GM21737 (cell line): Measurements from ENCODE around the gene GFY.

ENCODE experiments used
- ATAC-seq: cut with Tn5 transposase; IDR thresholded peaks from one replicate; pipeline ENCODE4 v1.9.1; 2021; ENCODE audit warnings: mild to moderate bottlenecking, moderate library complexity; ENCODE audit not compliant: unreplicated experiment

The GFY gene, protein sequence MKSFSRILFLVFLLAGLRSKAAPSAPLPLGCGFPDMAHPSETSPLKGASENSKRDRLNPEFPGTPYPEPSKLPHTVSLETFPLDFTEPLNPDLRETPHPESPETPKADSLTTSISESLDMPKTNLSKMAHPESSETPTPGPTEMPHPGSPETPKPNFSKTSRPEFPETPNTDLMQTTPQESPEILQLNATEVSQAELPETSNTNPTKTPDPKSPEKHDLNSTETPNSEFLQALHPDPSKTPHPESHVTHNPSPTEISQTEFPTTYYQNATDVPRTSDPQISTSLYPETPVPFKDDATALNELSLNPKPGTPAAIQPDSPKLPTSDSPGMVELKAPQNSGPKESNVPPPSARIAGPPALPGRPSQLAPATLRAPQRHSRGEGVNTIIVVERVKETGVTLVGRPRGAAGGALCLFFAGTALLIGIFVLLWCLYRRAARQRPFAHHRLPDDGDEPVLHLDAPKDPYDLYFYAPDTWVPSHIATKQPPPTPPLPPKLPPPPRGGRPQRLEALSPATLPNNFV

DNA sequence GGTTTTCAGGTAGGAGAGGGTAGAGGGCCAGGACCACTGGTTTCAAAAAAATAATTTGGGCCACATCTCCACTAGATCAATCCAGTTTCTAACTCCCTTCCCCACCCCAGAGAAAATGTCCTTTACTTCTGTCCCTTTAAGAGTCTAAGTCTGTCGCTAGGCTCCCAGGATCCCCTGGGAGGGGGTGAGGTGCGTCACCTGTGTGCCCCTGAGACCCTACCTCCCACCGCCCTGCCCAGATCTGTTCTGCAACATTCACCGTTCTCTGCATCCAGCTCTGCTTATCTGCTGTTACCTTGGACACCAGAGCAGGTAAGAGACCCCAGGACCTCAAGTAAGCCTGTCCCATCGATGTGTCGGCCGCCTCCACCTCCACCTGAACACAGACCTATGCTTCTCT lies at the start of gene GFY:
Gene GFY (plus strand): TSS at position 211 of the 400 bp plus-strand sequence. CDS start 1,043 bp downstream, outside the sequence.
- ATAC-seq: no peak

DNA sequence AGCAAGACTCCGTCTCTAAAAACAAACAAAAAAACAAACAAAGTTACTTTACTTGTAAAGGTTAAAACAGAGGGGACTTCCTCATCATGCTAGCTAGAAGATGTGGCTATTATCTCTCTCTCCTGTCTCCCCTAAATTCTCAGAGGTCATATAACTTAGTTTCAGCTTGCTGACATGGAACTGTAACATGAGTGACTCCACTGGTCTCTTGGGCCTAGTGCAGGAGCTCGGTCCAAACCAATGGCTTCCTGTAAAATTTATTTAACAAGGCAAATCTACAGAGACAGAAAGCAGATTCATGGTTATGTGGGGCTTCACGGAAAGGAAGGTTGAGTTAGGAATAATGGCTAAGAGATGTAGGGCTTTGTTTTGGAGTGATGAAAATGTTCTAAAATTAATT lies 46.7 kb upstream of the GFY start:
- no peak for ATAC-seq

DNA sequence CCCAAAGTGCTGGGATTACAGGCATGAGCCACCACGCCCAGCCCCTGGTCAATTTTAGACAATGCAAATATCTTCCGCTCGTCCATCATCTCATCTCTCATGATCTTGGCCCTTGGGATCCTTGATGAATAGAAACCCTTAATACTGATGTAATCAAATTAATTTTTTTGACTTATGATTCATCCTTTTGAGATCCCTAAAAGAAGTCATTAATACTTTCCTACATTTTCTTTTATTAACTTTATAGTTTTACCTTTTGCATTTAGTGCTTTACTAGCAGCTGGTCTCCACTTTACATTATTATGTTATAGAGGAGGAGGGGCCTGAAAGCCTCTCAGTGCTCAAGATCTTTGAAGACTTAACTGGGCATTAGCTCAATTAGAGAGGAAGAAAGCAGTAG lies 44.8 kb upstream of the GFY start:
- ATAC-seq: no peak

DNA sequence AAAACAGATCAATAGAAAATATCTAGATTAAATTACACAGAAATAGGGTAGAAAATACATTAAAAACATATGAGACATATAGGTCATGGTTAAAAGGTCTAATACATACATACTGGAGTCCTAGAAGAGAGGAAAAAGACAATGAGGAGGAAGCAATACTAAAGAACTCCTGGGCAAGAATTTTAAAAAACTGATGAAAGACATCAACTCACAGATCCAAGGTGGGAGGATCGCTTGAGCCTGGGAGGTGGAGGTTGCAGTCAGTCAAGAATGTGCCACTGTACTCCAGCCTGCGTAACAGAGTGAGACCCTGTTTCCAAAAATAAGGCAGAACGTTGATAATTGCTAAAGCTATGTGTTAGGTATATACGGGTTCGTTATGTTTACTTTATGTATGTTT lies 42.5 kb upstream of the GFY start:
- ATAC-seq: no peak

DNA sequence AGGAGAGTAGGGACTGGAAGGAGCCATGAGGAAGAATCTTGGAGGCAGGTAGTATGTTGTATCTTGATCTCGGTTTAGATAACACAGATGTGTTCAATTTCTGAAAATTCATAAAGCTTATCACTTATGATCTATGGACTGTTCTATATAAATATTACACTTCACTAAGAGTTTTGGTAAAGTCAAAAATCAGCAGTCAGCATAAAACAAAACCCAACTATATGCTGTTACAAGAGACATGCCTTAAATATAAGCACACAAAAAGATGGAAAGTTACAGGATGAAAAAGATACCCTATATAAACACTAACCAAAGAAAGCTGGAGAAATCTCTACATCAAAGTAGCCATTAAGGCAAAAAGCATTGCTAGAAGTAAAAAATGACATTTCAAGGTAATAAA lies 41.6 kb upstream of the GFY start:
- no peak for ATAC-seq

DNA sequence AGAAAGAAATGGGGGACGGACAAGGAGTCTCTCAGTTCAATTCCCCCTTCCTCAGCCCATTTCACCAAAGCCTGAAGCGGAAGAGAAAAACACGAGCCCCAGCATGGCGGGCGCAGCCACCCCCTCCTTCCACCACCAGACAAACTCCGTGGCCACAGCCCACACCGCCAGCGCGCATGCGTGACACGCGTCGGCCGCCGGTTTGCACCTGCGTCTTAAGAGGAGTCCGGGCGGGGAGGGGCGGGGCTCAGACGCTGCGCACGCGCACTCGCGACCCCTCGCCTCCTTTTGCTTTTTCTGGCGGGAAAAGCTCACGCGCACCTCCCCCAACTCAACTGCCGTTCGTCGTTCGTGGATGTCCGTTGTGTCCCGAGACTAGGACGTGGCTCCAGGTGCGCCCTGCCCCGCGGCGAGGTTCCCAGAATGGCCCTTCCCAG lies 37.2 kb upstream of the GFY start, which contains the start of gene KASH5:
Gene KASH5 (plus strand): TSS at position 314 of the 437 bp plus-strand sequence. CDS start 2,635 bp downstream, outside the sequence.
- ATAC-seq: no peak

DNA sequence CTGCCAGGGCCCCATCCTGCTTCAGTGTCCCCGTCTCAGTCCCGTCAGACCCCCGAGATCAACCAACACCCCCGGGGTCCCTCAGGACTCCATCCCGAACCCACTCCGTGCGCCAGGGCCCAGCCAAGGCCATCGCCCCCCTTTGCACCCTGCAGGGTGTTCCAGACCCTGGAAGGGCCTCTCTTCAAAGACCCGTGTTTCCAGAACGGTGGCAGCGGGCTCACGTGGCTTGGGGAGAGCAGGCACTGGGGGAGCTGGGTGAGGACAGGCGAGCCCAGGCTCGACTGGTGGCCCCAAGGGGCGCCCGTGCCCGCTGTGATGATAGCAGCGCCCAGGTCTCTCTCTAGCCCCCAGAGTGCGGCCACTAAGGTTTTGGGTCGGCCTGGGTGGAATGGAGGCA lies 35.8 kb upstream of the GFY start:
- ATAC-seq: no peak

DNA sequence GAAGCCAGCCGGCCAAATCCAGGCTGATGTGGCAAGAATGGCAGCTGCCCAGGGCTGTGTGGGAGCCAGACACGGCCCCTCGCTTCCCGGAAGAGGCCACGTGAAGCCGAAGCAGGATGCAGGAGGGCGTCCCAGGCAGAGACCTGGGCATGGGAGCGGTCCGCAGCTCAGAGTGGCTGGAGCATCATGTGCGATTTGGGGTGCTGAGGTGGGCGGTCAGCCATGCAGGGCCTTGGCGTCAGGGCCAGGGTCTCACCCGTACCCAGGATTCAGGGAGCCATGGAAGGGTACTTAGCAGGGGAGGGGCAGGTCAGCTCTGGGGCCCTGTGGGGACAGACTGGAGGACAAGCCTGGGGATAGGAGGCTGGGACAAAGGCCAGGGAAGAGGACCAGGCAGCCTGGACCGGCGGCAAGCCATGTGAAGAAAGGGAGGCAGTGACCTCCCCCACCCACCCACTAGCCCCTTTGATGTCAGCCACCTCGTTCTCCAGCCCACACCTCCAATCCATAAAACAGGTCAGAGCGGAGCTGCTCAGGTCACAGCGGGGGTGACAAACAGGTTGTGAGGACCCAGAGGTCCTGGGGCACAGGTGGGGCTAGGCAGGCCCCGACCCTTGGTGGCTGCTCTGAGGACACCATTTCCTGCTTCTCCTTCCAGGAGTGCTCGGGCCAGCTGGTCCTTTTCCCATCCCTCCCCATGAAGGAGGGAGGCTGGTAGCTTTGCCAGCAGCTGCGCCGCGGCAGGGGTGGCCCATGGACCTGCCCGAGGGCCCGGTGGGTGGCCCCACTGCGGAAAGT lies 34.9 kb upstream of the GFY start:
- no peak for ATAC-seq

DNA sequence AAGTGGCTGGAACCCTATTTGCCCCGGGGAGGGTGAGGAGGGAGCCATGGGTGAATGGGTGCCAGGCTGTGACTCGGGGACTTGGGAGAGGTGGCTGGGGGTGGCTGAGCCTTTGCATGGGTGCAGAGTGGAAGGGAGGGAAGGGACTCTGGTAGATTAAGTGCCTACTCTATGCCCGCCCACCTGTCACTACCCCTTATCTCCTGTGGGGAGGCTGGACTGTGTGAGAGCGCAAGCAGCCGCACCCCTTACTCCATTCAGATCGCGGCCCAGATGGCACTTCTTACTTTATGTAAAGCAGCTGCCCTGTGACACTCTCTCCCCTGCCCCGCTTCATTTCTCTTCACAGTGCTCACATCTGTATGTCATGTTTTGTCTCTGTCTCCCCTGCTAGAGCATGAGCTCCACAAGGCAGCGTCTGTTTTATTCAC lies 34.2 kb upstream of the GFY start:
- ATAC-seq: no peak

DNA sequence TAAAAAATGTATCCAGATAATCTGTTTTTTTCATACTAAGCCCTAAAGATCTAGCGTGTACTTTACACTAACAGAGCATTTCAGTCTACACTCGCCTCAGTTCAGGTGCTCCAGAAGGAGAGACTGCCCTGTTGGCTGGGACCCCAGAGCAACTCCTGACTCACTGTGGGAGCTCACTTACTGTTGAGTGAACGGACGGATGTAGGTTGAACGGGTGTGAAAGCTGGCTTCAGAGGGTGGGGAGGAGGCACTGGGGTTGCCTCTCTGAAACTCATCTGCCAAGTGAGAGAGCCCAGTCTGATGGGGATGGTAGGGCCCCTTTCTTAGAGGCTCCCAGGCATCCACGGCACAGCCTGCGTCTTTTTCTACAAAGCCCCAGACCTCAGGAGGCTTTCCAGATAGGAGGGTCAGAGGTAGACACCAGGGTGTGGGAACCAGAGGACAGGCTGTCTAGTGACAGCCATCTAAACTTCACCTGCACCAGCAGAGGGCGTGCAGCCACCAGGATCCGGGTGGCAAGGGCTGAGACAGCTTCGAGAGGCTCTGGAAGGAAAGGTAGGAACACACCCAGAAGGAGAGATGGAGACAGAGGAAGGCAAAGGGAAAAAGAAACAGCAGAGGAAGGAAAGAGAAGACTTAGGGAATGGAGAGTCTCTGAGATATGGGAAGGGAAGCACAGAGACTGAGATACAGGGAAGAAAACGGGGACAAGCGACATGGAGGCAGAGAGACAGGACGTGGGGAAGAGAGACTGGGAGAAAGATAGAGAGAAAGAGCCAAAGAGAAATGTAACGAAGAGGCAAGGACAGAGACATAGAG lies 33.4 kb upstream of the GFY start:
- no peak for ATAC-seq

DNA sequence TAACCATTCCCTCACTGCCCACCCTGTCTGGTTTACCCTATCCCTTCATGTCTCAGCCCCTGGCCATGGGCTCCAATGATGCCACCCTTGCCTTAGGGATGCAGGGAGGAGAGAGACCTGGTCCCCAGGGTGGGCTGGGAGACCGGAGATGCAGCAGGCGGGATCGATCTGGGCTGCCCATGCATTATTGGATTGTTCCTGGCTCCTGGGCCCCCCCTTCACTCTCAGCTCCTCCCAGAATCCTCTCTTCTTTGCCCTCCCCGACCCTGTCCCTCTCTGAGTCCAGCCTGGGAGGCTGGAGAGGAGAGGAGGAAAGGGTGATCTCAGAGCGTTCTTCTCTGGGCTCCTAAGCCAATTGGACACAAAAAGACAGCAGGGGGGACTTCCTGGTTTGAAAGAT lies 31.3 kb upstream of the GFY start:
- ATAC-seq: no peak

DNA sequence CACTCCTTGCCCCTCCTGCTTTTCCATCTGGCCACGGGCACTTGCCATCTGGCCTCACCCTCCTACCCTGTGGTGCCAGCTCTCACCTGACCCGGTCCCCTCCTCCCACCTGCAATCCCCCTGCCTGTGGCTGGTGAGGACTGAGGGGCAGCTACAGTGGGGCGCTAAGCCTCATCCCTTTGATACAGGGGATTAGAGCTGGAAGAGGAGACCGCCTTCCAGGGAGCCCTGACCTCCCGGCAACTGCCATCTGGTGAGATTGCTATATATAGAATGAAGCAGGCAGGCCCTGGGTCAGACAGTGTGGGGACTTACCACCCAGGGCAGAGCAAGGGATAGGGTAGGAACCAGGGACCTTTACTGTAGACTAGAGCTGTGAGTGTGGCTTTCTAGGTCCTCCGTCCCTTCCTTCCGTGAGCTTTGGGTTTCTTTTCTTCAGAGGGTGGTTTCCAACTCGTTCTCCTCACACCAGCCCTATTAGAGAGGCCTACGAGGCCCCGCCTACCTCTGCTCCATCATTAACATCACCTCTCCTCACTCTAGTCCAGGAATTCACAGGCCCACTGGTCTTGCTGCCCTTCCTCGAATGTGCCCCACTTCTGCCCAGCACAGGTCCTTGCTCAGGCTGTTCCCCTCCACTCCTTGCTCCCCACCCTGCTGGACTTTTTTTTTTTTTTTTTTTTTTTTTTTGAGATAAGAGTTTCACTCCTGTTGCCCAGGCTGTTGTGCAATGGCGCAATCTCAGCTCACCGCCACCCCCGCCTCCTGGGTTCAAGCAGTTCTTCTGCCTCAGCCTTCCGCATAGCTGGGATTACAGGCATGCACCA lies 29.4 kb upstream of the GFY start:
- no peak for ATAC-seq

DNA sequence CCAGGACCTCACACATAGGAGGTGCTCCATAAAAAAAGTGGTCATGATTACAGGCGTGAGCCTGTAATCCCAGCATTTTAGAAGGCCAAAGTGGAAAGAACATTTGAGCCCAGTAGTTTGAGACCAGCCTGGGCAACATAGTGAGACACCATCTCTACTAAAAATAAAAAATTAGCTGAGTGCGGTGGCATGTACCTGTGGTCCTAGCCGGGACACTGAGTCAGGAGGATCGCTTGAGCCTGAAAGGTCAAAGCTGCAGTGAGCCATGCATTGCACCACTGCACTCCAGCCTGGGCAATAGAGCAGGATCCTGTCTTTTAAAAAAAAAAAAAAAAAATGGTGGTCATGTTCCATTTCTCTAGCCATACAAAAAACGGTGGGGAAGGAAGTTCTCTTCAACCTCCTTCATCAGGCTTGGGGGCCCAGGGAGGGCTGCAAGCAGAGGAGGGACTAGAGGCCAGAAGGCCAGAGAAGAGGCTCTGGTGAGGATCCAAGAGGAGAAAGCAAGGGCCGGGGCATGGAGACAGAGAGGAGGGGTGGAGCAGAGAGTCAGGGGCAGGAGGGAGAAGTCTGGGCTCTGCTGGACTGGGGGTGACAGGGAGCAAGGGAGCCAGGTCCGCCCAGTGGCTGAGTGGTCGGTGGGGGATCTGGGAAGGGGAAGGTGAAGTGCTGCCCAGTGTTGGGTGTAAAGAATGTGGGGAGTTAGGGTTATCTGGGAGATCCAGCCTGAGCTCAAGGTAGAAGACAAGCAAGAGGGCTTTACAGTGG lies 28.3 kb upstream of the GFY start:
- no peak for ATAC-seq

DNA sequence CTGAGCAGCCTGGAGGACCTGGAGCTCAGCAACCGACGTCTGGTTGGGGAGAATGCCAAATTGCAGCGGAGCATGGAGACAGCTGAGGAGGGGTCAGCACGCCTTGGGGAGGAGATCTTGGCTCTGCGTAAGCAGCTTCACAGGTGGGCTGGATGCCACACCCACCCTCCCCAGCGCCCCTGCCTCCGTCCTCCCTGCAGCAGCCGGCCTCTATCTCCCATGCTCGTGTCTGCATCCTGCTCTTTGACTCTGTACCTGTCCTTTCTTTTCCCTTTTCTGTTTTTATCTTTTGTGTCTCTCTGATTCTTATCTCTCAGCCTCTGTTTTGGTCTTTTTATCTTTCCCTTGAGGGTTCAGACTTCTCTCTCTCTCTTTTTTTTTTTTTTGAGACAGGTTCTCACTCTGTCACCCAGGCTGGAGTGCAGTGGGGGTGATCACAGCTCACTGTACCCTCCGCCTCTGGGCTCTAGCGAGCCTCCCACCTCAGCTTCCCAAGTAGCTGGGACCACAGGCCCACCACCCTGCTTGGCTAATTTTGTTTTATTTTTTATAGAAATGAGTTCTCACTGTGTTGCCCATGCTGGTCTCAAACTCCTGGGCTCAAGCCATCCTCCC lies 27.1 kb upstream of the GFY start:
- ATAC-seq: no peak

DNA sequence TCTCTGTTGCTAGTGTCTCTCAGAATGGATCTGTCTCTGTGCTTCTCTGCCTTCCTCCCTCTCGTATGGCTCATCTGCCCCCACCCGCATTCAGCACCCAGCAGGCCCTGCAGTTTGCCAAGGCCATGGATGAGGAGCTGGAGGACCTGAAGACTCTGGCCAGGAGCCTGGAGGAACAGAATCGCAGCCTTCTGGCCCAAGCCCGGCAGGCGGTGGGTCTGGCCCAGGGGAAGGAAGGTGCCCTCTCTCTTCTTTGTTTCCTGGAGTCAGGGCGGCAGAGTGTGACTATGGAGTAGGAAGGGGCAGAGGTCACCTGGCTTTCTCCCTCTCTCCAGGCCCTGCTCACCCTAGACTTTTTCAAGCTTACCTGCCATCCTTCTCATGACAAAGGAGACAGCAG lies 26.3 kb upstream of the GFY start:
- ATAC-seq: no peak

DNA sequence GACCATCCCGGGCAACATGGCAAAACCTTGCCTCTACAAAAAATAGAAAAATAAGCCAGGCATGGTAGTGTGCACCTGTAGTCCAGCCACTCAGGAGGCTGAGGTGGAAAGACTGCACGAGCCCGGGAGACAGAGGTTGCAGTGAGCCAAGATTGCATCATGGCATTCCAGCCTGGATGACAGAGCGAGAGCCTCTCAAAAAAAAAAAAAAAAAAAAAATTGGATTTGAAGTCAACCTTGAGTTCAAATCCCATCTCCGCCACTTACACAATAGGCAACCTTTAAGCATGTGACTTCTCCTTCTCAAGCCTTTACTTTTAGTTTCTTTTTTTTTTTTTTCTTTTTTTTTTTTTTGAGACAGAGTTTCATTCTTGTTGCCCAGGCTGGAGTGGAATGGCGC lies 25.2 kb upstream of the GFY start:
- ATAC-seq: no peak

DNA sequence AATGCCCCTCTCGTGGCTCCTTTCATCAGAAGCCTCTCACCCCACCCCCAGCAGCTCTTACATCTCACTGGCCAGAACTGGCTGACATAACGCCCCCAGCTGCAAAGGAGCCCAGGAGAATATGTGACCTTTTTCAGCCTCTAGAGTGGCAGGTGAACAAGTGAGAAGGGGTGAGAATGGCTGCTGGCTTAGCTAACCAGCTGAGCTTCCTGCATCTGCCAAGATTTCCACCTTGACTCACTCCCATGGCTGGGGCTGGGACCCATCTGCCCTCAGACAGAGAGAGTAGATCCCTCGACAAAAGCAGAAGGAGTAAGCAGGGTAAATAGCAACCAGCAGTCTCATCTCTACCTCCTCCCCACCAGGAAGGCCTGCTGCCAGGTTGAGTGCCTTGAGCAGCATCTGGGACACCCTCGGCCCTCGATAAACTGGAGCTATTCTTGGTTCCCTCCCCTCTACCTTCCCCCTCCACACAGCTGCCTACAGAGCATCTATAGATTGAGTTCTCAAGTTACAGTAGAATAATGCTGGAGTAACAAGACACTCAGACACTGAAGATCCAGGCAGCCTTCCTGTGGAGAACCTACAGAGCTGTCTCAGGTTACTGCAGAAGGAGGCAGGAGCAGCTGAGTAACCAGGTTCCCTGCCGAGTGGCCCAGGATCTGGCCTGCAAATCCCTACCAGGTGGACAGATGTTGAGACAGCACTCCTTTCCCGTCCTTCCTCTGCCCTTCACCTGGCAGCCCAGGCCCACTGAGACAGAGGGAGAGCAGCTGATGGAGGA lies 21.6 kb upstream of the GFY start:
- ATAC-seq: no peak

DNA sequence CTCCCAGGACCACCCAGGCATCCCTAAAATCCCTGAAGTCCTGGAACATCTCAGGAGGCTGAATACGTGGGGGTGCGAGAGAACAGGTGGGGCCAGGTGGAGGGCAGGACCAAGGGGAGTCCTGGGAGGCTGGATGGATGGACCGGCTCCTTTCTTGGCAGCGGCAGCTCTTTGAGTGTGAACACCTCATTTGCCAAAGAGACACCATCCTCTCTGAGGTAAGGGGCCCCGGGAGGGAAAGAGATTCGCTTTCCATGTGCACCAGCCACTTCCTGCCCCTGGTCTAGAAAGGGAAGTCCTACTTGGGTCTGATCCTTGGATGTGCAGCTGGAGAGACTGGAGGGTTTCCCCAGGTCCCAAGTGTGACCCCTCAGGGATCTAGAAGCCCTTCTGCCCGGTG lies 18.1 kb upstream of the GFY start:
- no peak for ATAC-seq
